ENCODE measurements around the gene PHOSPHO1.

Gene PHOSPHO1

DNA sequence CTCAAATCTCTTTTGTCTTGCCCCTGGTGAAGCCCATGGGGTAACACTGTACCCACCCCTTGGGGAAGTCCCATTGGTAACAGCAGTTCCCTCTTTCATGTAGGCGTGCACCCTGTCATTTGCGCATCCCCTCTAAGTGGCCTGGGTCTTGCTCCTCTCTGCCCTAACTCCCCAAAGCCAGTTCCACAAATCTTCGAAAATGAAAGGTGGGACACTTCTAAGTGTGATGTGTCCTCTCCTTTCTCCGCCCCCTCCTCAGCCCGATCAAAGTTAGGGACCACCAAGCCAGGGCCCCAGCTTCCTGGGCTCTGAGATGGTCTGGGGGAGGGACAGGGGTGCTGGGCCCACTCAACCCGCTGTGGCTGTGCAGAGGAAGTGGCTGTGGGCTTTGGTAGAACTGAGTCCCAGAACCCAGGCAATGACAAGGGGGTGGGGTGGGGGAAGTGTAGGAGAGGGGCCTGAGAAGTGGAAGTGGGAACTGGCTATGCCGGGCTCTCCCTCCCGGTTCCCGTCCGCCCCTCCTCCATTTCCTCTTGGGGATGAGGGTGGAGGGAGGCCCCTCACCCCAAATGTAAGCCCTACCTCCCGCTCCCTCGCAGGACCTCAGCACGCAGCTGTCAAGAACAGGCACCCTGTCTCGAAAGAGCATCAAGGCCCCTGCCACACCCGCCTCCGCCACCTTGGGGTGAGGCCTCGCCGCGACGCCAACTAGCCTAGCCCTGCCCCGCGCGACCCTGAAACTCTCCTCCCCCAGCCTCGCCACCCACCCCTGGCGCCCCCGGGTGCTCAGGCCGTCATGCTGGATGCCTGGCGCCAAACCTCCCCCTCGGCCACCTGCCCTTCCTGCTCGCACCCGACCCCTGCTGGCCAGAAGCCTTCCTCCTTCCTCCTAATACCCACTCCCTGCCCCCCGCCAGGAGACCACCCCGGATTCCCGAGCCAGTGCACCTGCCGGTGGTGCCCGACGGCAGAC is 11.4 kb downstream of the PHOSPHO1 start:
- TF ChIP-seq, protein P1, sequence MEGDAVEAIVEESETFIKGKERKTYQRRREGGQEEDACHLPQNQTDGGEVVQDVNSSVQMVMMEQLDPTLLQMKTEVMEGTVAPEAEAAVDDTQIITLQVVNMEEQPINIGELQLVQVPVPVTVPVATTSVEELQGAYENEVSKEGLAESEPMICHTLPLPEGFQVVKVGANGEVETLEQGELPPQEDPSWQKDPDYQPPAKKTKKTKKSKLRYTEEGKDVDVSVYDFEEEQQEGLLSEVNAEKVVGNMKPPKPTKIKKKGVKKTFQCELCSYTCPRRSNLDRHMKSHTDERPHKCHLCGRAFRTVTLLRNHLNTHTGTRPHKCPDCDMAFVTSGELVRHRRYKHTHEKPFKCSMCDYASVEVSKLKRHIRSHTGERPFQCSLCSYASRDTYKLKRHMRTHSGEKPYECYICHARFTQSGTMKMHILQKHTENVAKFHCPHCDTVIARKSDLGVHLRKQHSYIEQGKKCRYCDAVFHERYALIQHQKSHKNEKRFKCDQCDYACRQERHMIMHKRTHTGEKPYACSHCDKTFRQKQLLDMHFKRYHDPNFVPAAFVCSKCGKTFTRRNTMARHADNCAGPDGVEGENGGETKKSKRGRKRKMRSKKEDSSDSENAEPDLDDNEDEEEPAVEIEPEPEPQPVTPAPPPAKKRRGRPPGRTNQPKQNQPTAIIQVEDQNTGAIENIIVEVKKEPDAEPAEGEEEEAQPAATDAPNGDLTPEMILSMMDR (IDR thresholded peaks at IDR 0.05; ENCODE audit: low read depth, low read length) = peak; percentile 60
- no peak overlapping the region for H3K27ac ChIP-seq

DNA sequence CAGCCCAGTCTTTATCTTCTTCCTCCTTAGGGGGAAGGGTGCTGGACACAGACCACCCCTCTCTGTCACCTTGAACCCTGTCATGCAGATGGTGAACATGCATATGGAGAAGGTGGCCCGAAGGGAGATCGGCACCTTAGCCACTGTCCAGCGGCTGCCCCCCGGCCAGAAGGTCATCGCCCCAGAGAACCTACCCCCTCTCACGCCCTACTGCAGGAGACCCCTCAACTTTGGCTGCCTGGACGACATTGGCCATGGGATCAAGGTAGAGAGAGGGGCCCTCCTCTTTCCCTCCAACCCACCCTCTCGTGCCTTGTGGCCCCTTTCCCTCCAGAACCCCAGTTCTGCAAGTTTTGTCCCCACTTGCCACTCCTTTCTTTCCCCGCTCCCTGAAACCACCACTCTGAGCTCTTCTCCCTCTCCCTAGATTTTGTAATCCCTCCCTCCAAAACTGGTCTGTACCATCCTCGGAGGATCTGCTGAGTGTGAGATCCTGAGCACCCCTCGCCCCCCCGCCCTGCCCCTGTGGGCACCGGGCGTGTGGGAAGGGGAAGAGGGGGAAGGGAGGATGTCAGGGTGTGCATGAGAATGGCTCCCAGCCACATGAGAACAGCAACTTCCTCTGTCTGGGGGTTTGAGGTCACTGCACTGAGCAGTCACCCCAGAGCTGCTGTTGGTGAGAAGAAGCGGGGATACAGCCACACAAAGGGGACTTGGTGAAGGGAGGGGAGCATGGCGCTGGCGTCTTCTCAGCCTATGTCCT is 12.8 kb downstream of the PHOSPHO1 start:
- no peaks in the 10 kb centered on the region for H3K36me3 ChIP-seq
- no peaks in the 10 kb centered on the region for H3K9me3 ChIP-seq (ENCODE audit: severe bottlenecking)
- no peak overlapping the region for H3K4me3 ChIP-seq (ENCODE audit: low read depth, low read length)
- no peaks in the 10 kb centered on the region for H3K27me3 ChIP-seq (ENCODE audit: insufficient read depth, low read depth, severe bottlenecking)
- TF ChIP-seq, protein P1 (IDR thresholded peaks at IDR 0.05; ENCODE audit: low read depth, low read length) = no peak
- no peak overlapping the region for H3K27ac ChIP-seq
- DNase-seq = no peak

More for the DNA sequence above, 11.4 kb downstream of the PHOSPHO1 start:
- no peaks in the 10 kb centered on the region for H3K9me3 ChIP-seq (ENCODE audit: severe bottlenecking)
- H3K36me3 ChIP-seq = no peaks in the 10 kb centered on the region
- peak; percentile 51 for DNase-seq
- no peaks in the 10 kb centered on the region for H3K27me3 ChIP-seq (ENCODE audit: insufficient read depth, low read depth, severe bottlenecking)
- no peak overlapping the region for H3K4me3 ChIP-seq (ENCODE audit: low read depth, low read length)

DNA sequence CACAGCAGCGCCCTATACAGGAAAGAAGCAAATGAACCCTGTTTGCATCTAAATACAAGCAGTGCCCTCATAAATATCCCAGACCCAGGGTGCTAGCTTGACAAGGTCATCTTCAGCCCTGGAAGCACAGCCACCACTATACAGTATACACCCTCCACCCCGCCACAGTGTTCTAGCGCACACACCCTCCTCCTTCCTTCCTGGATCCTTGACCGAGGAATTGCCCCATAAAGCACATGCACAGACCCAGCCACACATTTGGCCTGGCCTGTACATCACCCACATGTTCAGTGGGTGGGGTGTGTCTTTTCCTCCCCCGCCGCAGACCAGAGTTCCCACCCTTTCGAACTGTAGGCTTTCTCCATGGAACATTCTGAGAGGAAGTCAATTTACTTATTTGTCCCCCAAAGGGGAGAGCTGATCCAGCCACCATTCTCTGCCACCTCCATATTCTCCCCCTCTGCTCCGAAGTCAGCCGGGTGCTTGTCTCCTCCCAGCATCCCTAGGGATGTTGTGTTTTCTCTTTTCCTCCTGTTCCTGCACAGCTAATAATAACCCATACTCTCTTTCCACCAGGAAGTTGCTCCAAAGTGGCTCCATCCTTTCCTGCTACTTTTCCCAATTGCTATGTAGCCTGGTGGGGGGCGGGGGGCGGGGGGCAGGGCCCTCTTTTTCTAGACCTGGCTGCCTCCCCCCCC is 13.5 kb downstream of the PHOSPHO1 start:
- Histone ChIP-seq H3K36me3 (no peaks in the 10 kb centered on the region), H3K9me3 (ENCODE audit: severe bottlenecking) (no peaks in the 10 kb centered on the region), H3K27ac (no peak overlapping the region), H3K4me3 (ENCODE audit: low read depth, low read length) (no peak overlapping the region), H3K27me3 (ENCODE audit: insufficient read depth, low read depth, severe bottlenecking) (no peaks in the 10 kb centered on the region)
- TF ChIP-seq, protein P1 (IDR thresholded peaks at IDR 0.05; ENCODE audit: low read depth, low read length) = no peak
- DNase-seq = no peak

DNA sequence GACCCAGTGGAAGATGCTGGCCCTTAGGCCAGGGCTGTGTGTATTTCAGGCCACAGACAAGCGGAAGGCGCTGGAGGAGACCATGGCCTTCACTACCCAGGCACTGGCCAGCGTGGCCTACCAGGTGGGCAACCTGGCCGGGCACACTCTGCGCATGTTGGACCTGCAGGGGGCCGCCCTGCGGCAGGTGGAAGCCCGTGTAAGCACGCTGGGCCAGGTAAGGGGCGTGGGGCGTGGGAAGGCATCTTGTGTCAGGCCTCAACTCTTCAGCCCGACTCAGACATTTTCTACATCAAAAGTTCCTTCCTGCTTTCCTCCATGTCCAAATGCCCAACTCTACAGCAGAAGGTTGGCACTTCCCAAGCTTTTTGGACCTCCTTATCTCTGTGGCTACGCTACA is 14.1 kb downstream of the PHOSPHO1 start:
- Histone ChIP-seq H3K36me3 (no peaks in the 10 kb centered on the region), H3K9me3 (ENCODE audit: severe bottlenecking) (no peaks in the 10 kb centered on the region), H3K27me3 (ENCODE audit: insufficient read depth, low read depth, severe bottlenecking) (no peaks in the 10 kb centered on the region), H3K4me3 (ENCODE audit: low read depth, low read length) (no peak overlapping the region), H3K27ac (no peak overlapping the region)
- no peak for DNase-seq
- TF ChIP-seq, protein P1 (IDR thresholded peaks at IDR 0.05; ENCODE audit: low read depth, low read length) = no peak

GRCh38 chr17:49214676-49215360 is 15.8 kb downstream of the PHOSPHO1 start:
- H3K27me3 ChIP-seq (ENCODE audit: insufficient read depth, low read depth, severe bottlenecking) = no peaks in the 10 kb centered on the region
- no peak overlapping the region for H3K4me3 ChIP-seq (ENCODE audit: low read depth, low read length)
- no peaks in the 10 kb centered on the region for H3K36me3 ChIP-seq
- no peak overlapping the region for H3K27ac ChIP-seq
- H3K9me3 ChIP-seq (ENCODE audit: severe bottlenecking) = no peaks in the 10 kb centered on the region
- TF ChIP-seq, protein P1 (IDR thresholded peaks at IDR 0.05; ENCODE audit: low read depth, low read length) = no peak
- no peak for DNase-seq

Data from WERI-Rb-1 (cell line).